RPMI7951 (cell line): ENCODE results near the gene PPIL6. TPM values are rescaled to one million over a fixed set of nuclear protein-coding genes. Genes with fewer than 3 reads are reported as not detected.

Experiments
- DNase-seq: peaks from one replicate; pipeline ENCODE4 v3.0.0-alpha.2; 2012; ENCODE audit warnings: low read depth
- total RNA-seq: library from RNA; depleted of rRNA; stranded (reverse); fragments of >200 nt; shearing (Covaris generic); gene quantifications from 2 replicates; pipeline ENCODE4 v1.2.3, GENCODE V29; 2014; rRNA removed

Gene PPIL6
- total RNA-seq, 1 experiment from 2014 or later, result 1.1 TPM

DNA sequence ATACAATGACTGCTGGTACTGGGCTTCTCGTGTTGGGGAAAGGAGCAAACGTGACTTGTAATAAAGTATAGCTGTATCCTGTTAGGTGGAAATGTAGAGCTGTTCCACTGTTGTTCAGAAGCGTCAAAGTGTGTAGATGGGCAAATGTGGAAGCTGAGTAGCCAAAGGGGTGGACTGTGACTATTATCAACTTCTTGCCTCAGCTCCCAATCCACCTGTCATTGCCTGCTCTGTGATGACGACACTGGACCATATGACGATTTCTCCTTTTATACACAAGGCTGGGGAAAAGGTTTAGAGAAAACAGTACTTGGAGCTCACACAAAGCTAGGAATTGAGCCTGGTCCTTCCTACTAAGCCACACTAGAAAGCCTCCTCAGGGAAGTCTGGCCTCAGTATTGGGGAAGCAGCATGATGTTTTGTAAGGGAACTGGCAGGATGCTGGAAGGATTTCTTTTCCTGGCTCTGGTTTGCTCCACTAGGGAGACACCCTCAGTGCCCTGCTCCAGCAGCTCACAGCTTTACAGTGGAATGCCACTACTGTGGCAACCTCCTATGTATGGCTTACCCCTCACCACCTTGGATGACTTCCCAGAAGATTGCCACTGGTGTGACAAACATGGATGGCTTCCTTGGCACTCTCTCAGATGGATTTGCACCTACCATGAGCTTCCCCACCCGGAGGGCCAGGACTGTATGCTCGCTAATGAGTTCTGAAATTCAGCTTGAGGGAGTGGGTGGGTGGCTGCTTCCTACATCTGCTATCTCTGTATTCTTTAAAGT is 78.1 kb downstream of the PPIL6 start:
- no peak for DNase-seq

- DNase-seq, result no peak
Measured at GRCh38 chr6:109360791-109361190, 79.6 kb downstream of the PPIL6 start.

- DNase-seq, result no peak
Measured at GRCh38 chr6:109360281-109360680, 80.1 kb downstream of the PPIL6 start.

GRCh38 chr6:109359248-109359647 is 81.2 kb downstream of the PPIL6 start:
- no peak for DNase-seq

DNA sequence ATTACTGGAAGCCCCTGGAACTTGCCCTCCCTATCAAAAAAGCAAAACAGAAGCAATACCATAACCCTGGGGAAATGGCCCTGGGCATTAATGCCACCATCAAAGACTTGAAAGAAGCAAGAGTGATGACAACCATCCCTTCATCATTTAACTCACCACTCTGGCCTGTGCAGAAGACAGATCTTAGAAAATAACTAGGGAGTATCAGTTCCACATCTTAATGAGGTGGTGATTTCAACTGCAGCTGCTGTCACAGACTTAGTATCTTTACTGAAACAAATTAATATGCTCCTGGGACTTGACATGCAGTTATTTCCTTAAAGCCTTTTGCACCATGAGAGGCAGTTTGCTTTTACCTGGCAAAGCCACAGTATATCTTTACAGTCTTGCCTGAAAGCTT is 82.2 kb downstream of the PPIL6 start:
- no peak for DNase-seq

DNA sequence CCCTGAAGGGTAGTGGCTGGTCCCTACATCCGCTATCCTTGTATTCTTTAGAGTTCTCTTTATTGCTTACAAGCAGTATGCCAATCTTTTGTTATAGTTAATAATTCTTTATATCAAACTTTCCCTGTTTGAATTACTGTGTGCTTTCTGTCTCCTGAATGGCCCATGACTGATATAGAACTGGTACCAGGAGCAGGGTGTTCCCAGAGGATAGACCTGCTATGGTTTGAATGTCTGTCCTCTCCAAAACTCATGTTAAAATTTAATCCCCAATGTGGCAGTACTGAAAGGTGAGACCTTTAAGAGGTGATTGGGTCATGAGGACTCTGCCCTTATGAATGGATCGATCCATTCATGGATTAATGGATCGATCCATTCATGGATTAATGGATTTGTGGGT is 84.2 kb downstream of the PPIL6 start:
- DNase-seq, result no peak

GRCh38 chr6:109351231-109352130 is 88.9 kb downstream of the PPIL6 start:
- DNase-seq, result peak; percentile 53

GRCh38 chr6:109349419-109349987 is 90.9 kb downstream of the PPIL6 start:
- peak; percentile 34 for DNase-seq

GRCh38 chr6:109348226-109348625 is 92.2 kb downstream of the PPIL6 start:
- no peak for DNase-seq

GRCh38 chr6:109347779-109348178 is 92.6 kb downstream of the PPIL6 start:
- DNase-seq, result no peak

GRCh38 chr6:109345986-109346385 is 94.4 kb downstream of the PPIL6 start:
- DNase-seq, result no peak

DNA sequence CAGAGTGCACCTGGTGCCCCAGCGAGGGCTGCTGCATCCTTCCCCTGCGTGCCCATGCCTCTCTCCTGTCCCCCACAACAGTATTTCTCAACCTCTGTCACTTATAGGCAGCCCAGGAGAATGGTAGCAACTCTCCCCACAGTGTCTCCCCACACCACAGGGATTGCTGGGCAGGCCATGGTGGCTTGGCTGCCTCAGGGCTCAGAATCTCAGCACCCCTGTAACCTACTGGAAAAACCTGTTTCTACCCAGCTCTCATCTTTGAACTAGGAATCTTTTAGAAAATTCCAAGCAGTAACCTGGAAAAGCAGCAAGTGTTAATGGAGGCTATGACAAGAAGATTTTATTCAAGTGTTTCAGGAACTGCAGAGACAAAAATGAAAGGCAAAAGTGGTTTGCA is 96.2 kb downstream of the PPIL6 start:
- no peak for DNase-seq

- no peak for DNase-seq
Measured at GRCh38 chr6:109343518-109343917, 96.9 kb downstream of the PPIL6 start.

DNA sequence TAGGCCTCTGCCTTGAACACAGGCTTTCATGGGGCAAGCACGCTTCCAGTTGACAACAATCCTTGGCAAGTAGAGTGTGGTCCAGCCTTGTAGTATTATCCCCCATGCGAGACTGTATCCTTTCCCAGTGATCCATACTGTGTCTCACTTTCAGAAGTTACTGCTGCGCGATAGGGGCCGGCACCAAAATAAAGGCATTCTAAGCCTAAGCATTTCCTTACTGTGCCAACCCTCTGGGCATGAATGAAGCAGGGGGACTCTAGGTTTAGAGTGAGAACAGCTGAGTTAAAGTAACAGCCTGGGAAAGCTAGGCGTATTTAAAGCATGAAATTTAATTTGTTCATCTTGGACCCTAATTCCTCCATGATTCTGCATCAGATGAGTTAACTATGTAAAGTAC is 97.5 kb downstream of the PPIL6 start:
- DNase-seq, result no peak

GRCh38 chr6:109342506-109342905 is 97.9 kb downstream of the PPIL6 start:
- DNase-seq, result no peak

DNA sequence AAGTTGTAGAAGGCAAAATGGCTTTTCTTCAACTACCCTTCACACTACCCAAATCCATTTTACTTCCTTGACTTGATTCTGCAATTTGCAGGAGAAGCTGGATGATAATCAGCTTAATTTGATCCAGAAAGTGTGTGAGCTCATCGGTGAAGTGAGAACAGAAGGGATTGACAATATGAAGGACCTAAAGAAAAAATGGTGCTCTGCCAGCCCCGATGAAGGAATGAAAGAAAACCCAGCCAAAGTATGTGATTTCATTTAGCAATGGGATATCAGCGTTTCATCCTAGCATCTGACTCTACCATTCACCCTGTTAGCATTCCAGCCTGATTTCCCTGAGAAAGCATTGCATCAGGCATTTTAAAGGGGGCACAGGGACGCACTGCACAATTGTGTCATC is 99.6 kb downstream of the PPIL6 start:
- no peak for DNase-seq

Other genes starting within 250 kb of the PPIL6 start
- gene CD164, start 58.2 kb downstream of the PPIL6 start, total RNA-seq, result 274 and 382 TPM in 2 replicates
- 11.2 and 11.5 TPM in 2 replicates for gene SMPD2, start 96 bp upstream of the PPIL6 start, total RNA-seq
- gene MICAL1, start 15.1 kb upstream of the PPIL6 start, total RNA-seq, result 19.9 and 22.3 TPM in 2 replicates
- gene ZBTB24, start 42.6 kb upstream of the PPIL6 start, total RNA-seq, result 7.9 and 8.4 TPM in 2 replicates